Ishikawa (cell line): Measurements from ENCODE around the gene MED13L.

Experiments
- CEBPB ChIP-seq: IDR thresholded peaks from 2 replicates; pipeline ENCODE4 v1.6.1; 2012
- CREB1 ChIP-seq: IDR thresholded peaks from 2 replicates; pipeline ENCODE4 v1.6.1; 2012; ENCODE audit warnings: low read depth
- EGR1 ChIP-seq: IDR thresholded peaks from 2 replicates; pipeline ENCODE4 v1.6.1; 2012
- EP300 ChIP-seq: IDR thresholded peaks from 2 replicates; pipeline ENCODE4 v1.6.1; 2012; ENCODE audit warnings: borderline replicate concordance
- FOXM1 ChIP-seq: IDR thresholded peaks from 2 replicates; pipeline ENCODE4 v1.6.1; 2012; ENCODE audit warnings: low read depth, borderline replicate concordance
- MAX ChIP-seq: IDR thresholded peaks from 2 replicates; pipeline ENCODE4 v1.6.1; 2012
- NFIC ChIP-seq: IDR thresholded peaks from 2 replicates; pipeline ENCODE4 v1.6.1; 2012
- RAD21 ChIP-seq: IDR thresholded peaks from 2 replicates; pipeline ENCODE4 v1.6.1; 2012; ENCODE audit warnings: low read depth
- TAF1 ChIP-seq: IDR thresholded peaks from 2 replicates; pipeline ENCODE4 v1.6.1; 2012; ENCODE audit warnings: low read depth, mild to moderate bottlenecking
- TCF12 ChIP-seq: IDR thresholded peaks from 2 replicates; pipeline ENCODE4 v1.6.1; 2012; ENCODE audit warnings: low read depth
- TEAD4 ChIP-seq: IDR thresholded peaks from 2 replicates; pipeline ENCODE4 v1.6.1; 2012
- USF1 ChIP-seq: IDR thresholded peaks from 2 replicates; pipeline ENCODE4 v1.6.1; 2012
- YY1 ChIP-seq: IDR thresholded peaks from 2 replicates; pipeline ENCODE4 v1.6.1; 2012; ENCODE audit warnings: low read depth
- ZBTB7A ChIP-seq: IDR thresholded peaks from 2 replicates; pipeline ENCODE4 v1.6.1; 2012; ENCODE audit warnings: low read depth
- TF ChIP-seq, protein P1 (sequence below): IDR thresholded peaks from 2 replicates; pipeline ENCODE4 v1.6.1; 2012; ENCODE audit warnings: low read depth, mild to moderate bottlenecking

The MED13L gene

DNA sequence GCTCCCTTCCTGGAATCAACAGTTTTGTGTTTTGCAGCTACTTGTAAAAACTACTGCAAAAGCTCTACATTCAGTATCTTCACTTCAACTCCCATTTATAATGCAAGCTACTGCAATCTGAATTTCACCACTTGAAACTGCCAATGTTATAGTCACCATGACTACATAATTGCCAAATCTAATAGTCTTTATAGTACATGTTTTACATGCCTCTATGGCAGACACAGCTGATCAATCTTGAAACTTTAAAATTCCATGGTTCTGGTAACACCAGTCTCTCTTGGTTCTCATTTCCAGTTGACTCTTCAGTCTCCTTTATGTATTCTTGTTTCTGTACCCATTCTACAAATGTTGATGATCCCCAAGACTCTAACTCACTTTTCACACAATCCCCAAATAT is 185.9 kb downstream of the MED13L start:
- TF ChIP-seq, protein P1, sequence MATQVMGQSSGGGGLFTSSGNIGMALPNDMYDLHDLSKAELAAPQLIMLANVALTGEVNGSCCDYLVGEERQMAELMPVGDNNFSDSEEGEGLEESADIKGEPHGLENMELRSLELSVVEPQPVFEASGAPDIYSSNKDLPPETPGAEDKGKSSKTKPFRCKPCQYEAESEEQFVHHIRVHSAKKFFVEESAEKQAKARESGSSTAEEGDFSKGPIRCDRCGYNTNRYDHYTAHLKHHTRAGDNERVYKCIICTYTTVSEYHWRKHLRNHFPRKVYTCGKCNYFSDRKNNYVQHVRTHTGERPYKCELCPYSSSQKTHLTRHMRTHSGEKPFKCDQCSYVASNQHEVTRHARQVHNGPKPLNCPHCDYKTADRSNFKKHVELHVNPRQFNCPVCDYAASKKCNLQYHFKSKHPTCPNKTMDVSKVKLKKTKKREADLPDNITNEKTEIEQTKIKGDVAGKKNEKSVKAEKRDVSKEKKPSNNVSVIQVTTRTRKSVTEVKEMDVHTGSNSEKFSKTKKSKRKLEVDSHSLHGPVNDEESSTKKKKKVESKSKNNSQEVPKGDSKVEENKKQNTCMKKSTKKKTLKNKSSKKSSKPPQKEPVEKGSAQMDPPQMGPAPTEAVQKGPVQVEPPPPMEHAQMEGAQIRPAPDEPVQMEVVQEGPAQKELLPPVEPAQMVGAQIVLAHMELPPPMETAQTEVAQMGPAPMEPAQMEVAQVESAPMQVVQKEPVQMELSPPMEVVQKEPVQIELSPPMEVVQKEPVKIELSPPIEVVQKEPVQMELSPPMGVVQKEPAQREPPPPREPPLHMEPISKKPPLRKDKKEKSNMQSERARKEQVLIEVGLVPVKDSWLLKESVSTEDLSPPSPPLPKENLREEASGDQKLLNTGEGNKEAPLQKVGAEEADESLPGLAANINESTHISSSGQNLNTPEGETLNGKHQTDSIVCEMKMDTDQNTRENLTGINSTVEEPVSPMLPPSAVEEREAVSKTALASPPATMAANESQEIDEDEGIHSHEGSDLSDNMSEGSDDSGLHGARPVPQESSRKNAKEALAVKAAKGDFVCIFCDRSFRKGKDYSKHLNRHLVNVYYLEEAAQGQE = no peak
- TF ChIP-seq USF1 (no peak), MAX (no peak), YY1 (no peak), TEAD4 (no peak), TCF12 (no peak), EP300 (no peak), FOXM1 (no peak), RAD21 (no peak), TAF1 (no peak)

DNA sequence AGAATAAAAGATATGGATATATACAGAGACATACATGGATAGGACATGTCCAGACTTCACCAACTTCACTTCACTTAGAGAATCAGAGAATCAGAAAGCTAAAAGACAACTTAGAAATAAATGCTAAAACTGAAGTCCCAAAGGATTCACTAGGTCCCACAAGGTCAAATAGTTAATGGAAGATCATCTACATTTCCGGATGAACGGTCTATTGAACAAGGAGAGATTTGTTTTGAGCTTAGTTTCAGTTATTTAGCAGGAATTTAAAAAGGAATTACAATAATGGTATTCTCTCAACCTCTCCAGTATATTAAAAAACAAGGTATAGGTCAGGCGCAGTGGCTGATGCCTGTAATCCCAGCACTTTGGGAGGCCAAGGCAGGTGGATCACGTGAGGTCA is 187.0 kb downstream of the MED13L start:
- TF ChIP-seq MAX (no peak), USF1 (no peak), ZBTB7A (no peak), YY1 (no peak), CREB1 (no peak), RAD21 (no peak), TEAD4 (no peak), EGR1 (no peak), TAF1 (no peak), FOXM1 (no peak), NFIC (no peak)
- TF ChIP-seq, protein P1 = no peak

DNA sequence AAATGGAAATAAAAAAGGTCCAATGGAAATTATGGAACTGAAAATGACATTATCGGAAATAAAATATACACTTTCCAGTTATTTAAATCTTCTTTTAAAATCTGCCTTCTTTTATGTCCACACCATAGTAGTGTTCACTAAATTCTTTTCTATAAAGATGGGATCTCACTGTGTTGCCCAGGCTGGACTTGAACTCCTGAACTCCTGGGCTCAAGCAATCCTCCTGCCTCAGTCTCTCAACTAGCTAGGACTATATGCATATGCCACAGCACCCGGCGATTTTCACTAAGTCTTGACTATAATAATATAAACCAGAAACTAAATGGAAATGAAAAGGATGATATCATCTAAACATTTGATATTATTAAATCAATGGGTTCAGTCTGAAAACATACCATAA is 188.4 kb downstream of the MED13L start:
- TF ChIP-seq CREB1 (no peak), RAD21 (no peak), TAF1 (no peak), TEAD4 (no peak), FOXM1 (no peak), NFIC (no peak), YY1 (no peak), ZBTB7A (no peak), EP300 (no peak)

- TF ChIP-seq ZBTB7A = no peak
- TF ChIP-seq RAD21 = no peak
- no peak for TF ChIP-seq USF1
- TF ChIP-seq TEAD4 = no peak
- TF ChIP-seq, protein P1 = no peak
- TF ChIP-seq TCF12 = no peak
- TF ChIP-seq CEBPB = no peak
- no peak for TF ChIP-seq EGR1
- no peak for TF ChIP-seq NFIC
- no peak for TF ChIP-seq FOXM1
- TF ChIP-seq YY1 = no peak
- no peak for TF ChIP-seq EP300
- TF ChIP-seq TAF1 = no peak
- TF ChIP-seq CREB1 = no peak
- TF ChIP-seq MAX = no peak
Observed at GRCh38 chr12:116087962-116088361, 189.5 kb downstream of the MED13L start.
